Measurements from ENCODE around the gene SLC39A1.
"Not testable (repeated sequence)": the region's sequence is repeated elsewhere in the genome, so short reads cannot be mapped to it uniquely, and the experiment has no call there.

Gene SLC39A1, protein sequence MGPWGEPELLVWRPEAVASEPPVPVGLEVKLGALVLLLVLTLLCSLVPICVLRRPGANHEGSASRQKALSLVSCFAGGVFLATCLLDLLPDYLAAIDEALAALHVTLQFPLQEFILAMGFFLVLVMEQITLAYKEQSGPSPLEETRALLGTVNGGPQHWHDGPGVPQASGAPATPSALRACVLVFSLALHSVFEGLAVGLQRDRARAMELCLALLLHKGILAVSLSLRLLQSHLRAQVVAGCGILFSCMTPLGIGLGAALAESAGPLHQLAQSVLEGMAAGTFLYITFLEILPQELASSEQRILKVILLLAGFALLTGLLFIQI

DNA sequence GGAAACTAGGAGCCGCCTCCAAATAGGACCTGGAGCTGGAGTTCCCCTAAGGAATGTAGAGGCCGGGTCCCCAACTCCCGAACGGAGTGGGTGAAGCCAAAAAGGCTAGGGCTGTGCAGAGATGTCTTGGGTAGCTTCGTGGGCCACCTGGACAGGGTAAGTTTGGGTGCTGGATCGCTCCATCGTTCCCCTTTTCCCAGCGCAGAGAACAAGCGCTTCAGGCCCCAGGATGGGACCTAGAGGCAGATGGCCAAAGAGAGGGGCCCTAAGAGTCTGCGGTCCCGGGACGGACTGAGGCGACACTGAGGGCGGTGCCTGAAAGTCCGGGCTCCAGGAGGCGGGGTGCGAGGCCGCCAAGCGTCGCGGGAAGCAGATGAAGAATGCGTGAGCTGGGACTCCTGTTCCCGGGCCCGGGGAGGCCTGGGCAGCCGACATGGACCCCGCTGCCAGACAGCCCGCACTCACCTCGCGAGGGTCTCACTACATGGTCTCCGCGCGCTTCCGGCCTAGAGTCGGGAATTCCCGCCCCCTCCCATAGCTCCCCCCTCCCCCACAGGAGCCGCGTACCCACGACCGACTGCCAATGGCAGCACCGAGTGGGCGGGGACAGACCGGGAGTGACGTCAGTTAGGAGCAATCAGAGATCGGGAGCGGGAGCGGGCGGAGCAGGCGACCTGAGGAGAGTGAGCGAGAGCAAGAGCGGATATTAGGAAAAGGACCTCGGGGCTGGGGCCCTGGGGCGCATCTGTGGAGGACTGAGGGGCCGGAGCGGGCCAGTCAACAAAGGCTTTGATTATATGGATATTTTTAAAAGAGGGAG is at the start of gene SLC39A1:
SLC39A1 (minus strand) TSS at position 508 of the 820 bp plus-strand sequence. CDS start 822 bp downstream, outside the sequence.
- DNase-seq (ENCODE audit: low spot score): peak; percentile 97

DNA sequence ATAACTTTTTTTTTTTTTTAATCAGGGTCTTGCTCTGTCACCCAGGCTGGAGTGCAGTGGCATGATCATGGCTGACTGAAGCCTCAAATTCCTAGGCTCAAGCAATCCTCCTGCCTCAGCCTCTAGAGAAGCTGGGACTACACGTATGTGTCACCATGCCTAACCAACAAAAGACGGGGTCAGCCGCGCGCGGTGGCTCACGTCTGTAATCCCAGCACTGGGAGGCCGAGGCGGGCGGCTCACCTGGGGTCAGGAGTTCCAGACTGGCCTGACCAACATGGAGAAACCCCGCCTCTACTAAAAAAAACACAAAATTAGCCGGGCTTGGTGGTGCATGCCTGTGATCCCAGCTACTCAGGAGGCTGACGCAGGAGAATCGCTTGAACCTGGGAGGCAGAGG is 49.2 kb upstream of the SLC39A1 start:
- not testable (repeated sequence) for DNase-seq (ENCODE audit: low spot score)

DNA sequence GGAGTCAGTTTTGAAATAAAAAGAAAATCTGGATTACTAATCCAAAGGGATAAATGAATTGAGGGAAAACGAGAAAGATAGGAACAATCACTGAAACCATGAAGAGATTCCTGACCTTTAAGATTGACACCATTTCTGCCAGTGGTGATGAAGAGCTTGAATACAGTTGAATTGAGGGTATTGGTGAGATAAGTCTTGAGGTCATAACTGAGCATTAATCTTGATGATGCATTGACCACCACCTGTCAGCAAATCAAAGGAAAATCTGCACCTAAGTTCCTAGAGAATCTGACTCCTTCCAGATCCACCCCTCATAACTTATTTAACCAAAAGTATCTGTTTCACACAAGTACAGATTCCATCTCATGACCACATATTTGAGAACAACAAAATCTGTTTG is 48.8 kb upstream of the SLC39A1 start:
- DNase-seq (ENCODE audit: low spot score): no peak

DNA sequence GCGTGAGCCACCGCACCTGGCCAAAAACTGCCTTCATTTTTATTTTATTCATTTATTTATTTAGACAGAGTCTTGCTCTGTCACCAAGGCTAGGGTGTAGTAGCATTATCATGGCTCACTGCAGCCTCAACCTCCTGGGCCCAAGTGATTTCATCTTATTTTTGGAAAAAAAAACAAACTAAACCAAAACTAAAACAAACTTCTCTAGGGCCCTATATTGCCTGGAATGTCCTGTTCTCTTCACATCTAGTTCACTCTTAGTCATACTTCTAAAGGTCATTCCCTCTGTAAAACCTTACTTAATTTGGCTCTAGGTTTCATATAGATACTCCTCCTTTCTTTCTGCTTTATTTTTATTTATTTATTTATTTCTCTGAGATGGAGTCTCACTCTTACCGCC is 42.8 kb upstream of the SLC39A1 start:
- DNase-seq (ENCODE audit: low spot score): no peak

DNA sequence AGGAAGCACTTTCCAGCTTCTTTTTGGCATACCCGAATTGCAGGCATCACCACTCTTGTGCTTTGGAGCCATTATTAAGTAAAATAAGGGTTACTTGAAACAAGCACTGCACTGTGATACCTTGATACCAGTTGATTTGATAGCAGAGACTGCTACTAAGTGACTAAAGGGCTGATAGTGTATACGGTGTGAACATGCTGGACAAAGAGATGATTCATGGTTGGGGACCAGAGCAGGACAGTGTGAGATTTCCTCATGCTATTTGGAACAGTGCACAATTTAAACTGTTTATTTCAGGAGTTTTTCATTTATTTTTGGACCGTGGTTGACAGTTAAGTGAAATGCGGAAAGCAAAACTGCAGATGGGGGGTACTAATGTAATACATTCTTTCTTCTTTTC is 37.1 kb upstream of the SLC39A1 start:
- no peak for DNase-seq (ENCODE audit: low spot score)

DNA sequence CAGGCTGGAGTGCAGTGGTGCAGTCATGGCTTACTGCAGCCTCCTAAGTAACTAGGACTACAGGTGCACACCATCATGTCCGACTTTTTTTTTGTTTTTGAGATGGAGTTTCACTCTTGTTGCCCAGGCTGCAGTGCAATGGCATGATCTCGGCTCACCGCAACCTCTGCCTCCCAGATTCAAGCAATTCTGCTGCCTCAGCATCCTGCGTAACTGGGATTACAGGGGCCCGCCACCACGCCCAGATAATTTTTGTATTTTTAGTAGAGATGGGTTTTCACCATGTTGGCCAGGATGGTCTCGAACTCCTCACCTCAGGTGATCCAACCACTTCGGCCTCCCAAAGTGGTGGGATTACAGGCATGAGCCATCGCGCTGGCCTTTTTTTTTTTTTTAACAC is 33.5 kb upstream of the SLC39A1 start:
- DNase-seq (ENCODE audit: low spot score): not testable (repeated sequence)

DNA sequence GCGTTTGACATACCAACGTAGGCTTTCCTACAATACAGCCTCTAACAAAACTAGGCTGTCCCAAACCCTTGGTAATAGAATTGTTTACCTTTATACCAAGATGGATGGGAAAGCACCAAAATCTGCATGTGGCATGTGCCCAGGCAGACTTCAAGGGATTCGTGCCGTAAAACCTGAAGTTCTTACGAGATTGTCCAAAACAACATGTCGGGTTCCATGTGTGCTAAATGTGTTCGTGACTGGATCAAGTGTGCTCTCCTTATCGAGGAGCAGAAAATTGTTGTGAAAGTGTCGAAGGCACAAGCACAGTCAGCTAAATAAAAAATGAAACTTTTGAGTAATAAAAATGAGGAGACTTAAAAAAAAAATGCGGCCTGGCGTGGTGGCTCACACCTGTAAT is 32.3 kb upstream of the SLC39A1 start:
- no peak for DNase-seq (ENCODE audit: low spot score)

DNA sequence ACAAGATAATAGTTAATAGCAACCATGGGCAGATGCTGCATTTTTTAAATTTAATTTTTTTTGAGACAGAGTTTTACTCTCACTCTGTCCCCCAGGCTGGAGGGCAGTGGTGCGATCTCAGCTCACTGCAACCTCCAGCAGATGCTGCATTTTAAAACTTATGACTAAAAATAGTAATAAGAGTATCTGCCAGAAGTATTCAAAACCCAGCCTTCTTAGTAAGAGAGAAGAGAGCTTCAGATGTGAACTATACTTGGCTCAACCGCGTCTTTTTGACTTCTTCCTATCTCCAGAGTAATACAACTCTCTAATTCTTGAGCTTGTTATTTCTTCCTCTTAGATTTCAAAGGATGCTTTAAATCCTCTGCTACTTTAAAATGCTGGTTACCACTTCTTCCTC is 31.9 kb upstream of the SLC39A1 start:
- DNase-seq (ENCODE audit: low spot score): no peak

DNA sequence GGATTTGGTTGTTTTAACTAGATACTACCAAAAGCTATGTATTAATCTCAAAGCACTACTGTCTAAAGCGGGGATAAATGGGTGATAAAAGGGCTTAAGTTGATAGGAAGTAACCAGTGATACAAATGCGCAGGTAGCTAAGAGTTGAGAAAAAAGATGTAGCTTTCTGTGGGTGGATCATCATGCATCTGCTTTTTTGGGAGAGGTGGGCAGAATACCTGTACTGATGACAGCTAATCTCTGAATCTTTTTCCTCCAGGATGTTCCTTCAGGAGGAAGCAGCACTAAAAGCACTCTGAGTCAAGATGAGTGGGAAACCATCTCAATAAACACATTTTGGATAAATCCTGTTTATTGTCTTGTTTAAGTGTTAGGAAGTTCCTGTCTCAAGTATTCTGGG is 28.5 kb upstream of the SLC39A1 start:
- DNase-seq (ENCODE audit: low spot score): no peak

DNA sequence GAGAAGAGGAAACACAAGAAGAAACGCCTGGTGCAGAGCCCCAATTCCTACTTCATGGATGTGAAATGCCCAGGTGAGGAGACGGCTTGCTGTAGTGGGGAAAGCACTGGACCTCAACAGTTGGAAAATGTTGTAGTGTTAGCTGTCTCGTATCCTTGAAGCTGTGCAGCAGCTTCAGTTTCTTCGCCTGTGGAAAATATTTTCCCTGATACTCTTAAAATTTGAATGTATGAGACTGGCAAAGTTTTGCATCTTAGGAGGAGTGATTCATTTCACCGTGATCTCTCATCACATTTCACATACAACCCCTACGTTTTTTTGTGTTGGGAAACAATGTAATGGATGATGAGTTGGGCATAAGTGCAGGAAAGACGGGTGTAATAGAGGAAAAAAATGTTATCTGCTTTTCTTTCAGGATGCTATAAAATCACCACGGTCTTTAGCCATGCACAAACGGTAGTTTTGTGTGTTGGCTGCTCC is 27.9 kb upstream of the SLC39A1 start:
- DNase-seq (ENCODE audit: low spot score): no peak

DNA sequence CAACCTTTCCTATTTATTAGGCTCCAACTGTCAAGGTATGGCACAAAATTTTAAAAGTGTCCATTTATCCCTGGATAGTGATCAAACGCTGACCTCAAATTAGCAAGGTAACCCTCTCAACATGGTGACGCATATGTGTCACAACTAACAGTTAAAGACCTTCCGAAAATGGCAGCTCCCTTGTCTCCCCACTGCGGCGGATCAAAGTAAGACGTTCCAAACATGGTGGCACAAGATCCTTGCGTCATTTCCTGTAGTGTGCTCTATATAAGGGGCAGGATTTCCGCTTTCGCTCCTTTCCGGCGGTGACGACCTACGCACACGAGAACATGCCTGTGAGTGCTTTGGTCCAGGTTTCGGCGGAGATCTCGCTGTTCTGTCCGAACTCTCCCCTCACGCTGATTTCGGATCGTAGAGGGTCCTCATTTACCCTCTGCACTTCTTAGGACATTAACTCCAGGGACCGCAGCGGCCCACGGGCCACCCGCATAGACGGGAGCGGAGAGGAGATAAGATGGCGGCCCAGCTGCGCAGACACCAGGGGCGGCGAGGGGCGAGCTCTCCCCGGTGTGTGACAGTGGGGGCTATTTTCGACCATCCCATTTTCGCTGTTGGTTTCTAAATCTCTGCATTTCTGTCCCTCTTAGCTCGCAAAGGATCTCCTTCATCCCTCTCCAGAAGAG is 27.3 kb upstream of the SLC39A1 start, which contains the start of gene RPS27:
RPS27 (plus strand) TSS at position 295 of the 683 bp plus-strand sequence; CDS start at position 330, 35 bp downstream.
- peak; percentile 99 for DNase-seq (ENCODE audit: low spot score)

DNA sequence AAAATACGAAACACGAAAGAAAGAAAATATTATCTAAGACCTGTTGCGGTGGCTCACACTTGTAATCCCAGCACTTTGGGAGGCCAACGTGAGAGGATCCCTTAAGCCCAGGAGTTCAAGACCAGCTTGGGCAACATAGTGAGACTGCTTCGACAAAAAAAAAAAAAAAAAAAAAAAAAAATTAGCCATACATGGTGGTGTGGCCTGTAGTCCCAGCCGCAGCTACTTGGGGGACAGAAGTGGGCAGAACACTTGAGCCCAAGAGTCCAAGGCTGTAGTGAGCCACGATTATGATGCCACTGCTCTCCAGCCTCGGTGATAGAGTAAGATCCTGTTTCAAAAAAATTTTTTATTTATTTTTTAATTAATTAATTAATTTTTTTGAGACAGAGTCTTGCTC is 24.3 kb upstream of the SLC39A1 start:
- DNase-seq (ENCODE audit: low spot score): no peak

DNA sequence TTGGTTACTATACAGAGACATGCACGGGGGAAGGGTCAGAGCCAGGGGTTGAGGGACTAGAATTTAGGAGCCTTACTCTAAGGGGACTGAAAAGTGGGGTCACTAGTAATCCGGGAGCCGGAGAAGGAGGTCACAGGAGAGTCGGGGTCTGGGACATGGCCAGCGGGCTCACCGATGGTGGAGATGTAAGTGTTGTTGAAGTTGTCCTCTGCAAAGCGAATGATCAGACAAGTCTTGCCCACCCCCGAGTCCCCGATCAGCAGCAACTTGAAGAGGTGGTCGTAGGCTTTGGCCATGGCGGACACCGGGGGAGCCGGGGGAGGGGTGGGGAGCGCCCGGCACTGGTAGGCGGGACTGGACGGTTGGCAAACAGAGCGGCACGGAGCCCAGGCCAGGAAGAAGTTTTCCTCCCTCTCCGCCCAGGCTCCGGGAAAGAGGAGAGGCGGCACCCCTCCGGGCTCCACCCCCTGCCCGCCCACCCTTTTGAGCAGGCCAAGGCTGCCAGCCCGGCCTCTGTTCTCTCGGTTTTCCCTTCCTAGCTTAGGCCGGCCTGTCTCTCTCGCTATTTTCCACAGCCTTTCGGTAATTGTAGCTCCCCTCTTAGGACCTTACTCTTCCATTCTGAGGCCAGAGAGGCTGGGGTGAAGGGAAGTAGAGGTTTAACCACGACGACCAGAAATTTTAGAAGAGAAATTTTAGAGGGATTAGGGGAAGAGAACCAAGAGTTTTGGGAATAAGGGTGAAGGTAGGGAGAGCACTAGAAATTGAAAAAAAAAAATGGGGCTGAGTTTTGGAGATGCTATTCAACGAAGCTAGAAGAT is 22.8 kb upstream of the SLC39A1 start, which contains the start of gene RAB13:
RAB13 (minus strand) TSS at position 399 of the 821 bp plus-strand sequence; CDS start at position 296, 103 bp downstream.
- peak; percentile 92 for DNase-seq (ENCODE audit: low spot score)

DNA sequence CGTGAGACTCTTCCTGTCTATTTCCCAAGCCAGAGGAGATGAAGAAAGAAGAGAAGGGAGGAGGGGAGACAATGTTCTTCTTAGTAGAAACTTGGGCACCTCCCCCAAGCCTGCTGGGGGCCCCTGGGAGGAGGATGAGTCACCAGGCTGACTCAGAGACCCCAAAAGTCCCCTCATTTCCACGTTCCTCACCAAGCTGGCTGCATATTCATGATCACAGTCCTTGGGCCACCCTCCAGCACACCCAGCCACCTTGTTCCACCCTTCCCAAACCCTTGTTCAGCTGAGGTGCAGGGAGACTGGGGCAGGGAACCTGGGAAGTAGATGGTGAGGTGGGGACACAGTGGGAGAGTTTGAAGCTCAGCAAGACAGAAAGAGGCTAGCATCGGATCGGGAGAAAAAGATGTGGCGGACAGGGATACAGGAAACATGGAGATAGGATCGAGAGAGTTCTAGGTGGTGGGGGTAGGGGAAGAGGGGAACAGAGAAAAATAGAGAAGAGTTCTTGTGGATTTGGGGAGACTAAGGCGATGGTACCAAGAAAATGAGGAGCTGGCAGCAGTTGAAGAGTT is 22.1 kb upstream of the SLC39A1 start:
- DNase-seq (ENCODE audit: low spot score): peak; percentile 83

DNA sequence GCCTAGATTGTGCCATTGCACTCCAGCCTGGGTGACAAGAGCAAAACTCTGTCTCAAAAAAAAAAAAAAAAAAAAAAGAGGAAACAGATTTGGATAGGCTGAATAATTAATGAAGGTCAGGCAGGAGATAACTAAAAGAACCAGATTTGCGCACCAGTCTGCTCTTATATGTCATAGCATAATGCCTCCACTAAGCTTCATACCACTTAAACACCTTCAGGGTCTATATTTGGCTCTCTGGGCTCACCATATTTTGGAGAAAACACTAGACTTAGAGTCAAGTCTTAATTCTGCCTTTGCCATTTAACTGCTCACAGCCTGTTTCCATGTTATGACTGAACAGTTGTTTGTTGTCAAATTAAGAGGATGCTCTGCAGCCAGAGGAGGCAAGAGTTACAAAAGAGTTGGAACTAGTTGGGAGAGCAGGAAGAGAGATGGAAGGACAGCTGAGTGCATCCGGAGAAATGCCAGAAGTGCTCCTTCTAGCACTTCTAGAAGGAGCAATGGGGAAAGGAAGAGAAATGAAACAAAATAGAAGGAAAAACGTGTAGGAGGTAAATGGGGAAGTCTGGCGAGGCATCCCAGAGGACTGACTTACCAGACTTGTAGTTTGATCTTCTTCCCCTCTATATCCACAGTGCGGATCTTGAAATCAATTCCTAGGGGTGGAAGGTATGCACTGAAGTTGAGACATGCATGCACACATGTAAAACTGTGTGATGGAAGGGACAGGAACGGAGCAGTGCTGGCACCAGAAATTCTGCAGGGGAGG is 21.0 kb upstream of the SLC39A1 start:
- DNase-seq (ENCODE audit: low spot score): no peak

DNA sequence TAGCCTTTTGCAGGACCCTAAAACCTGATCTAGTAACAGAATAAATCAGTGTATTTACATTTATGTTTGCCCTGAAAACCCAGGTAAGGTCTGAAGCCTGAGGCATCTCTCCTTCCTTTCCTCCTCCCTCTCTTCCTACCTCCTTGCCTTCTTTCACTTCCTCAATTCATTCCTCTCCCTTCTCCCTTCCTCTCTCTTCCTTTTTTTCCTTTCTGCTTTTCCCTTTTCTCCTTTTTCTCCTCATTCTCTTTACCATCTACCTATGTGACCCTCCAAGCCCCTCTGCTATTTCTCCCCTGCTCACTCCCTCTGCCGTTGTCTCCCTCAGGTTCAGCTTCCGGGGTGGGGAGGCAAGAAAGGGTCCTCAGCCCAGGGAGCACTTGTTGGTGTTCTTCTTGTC is 18.4 kb upstream of the SLC39A1 start:
- DNase-seq (ENCODE audit: low spot score): not testable (repeated sequence)

DNA sequence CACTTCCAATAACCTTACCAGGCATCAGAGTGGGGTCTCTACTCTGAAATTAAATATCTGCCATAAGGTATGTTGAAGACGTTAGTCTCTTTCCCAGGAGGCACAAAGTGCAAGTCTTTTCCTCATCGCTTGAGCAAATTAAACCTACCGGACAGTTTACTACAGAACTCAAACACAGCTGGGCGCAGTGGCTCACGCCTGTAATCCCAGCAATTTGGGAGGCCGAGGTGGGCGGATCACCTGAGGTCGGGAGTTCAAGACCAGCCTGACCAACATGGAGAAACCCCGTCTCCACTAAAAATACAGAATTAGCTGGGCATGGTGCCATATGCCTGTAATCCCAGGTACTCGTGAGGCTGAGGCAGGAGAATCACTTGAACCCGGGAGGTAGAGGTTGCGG is 15.8 kb upstream of the SLC39A1 start:
- DNase-seq (ENCODE audit: low spot score): not testable (repeated sequence)

DNA sequence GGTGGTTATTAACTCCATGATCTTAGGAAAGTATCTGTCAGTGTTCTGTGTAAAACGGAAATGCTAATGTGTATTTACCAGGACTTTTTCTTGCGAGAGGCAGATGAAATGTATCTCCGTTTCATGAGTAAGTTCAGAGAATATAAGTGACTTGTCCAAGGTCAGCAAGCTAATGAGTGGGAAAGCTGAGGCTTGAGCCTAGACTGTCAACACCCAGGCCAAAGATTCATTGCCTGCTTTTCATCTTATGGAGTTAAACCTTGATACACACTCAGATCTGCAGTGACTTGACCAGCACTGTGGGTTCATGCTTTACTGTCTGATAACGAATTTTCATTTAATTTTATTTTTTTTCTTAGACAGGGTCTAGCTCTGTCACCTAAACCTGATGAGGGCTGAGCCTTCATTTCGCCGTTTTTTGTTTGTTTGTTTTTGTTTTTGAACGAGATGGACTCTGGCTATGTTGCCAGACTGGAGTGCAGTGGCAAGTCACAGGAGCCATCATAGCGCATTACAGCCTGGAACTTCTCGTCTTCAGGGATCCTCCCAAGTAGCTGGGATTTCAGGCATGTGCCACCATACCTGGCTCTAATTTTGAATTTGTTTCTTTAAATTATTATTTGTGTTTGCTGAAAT is 15.1 kb upstream of the SLC39A1 start:
- peak; percentile 72 for DNase-seq (ENCODE audit: low spot score)
